Measurements from ENCODE around the gene TECPR1.

Gene TECPR1

DNA sequence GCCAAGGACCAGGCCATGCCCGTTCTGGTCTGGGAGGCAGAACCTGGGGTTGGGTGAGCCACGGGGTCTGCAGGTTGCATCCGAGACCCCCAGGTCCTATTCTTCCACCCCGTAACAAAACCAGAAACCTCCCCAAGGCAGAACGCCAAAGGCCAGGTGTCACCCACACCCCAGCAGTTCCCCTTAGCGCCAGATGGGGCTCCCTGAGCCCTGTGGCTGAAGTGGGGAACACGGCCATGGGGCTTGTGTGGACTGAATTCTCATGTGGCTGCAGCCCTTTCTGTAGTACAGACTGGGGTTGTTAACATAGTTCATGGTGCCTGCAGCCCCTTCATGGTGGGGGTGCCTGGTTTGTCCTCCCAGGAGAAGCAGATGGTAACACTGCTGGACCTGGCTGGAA is 39.7 kb upstream of the TECPR1 start:
- no peak for DNase-seq (ENCODE audit: low read depth in 1 of 2, low spot score in 1 of 2)
- TF ChIP-seq, protein P1, sequence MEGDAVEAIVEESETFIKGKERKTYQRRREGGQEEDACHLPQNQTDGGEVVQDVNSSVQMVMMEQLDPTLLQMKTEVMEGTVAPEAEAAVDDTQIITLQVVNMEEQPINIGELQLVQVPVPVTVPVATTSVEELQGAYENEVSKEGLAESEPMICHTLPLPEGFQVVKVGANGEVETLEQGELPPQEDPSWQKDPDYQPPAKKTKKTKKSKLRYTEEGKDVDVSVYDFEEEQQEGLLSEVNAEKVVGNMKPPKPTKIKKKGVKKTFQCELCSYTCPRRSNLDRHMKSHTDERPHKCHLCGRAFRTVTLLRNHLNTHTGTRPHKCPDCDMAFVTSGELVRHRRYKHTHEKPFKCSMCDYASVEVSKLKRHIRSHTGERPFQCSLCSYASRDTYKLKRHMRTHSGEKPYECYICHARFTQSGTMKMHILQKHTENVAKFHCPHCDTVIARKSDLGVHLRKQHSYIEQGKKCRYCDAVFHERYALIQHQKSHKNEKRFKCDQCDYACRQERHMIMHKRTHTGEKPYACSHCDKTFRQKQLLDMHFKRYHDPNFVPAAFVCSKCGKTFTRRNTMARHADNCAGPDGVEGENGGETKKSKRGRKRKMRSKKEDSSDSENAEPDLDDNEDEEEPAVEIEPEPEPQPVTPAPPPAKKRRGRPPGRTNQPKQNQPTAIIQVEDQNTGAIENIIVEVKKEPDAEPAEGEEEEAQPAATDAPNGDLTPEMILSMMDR (IDR thresholded peaks at IDR 0.05; ENCODE audit: insufficient read depth, low read length), result no peak
- TF ChIP-seq GABPA (IDR thresholded peaks at IDR 0.05; ENCODE audit: low read depth) (no peak), REST (IDR thresholded peaks at IDR 0.05; ENCODE audit: insufficient replicate concordance, low read depth) (no peak), SPI1 (IDR thresholded peaks at IDR 0.05; ENCODE audit: borderline replicate concordance, low read depth) (no peak), POLR2AphosphoS5 (IDR thresholded peaks at IDR 0.05; ENCODE audit: low read depth) (no peak)
- Histone ChIP-seq H3K27ac (replicated peaks) (no peak overlapping the region), H3K27me3 (ENCODE audit: insufficient read depth, poor library complexity, severe bottlenecking) (no peaks in the 10 kb centered on the region), H3K4me3 (replicated peaks; ENCODE audit: insufficient read depth, low read length) (no peak overlapping the region)

GRCh38 chr7:98289333-98289875 is 37.4 kb upstream of the TECPR1 start:
- TF ChIP-seq, protein P1 (IDR thresholded peaks at IDR 0.05; ENCODE audit: insufficient read depth, low read length), result no peak
- TF ChIP-seq SPI1 (IDR thresholded peaks at IDR 0.05; ENCODE audit: borderline replicate concordance, low read depth) (no peak), REST (IDR thresholded peaks at IDR 0.05; ENCODE audit: insufficient replicate concordance, low read depth) (no peak), GABPA (IDR thresholded peaks at IDR 0.05; ENCODE audit: low read depth) (no peak), POLR2AphosphoS5 (IDR thresholded peaks at IDR 0.05; ENCODE audit: low read depth) (no peak)
- Histone ChIP-seq H3K27me3 (ENCODE audit: insufficient read depth, poor library complexity, severe bottlenecking) (no peaks in the 10 kb centered on the region), H3K27ac (replicated peaks) (no peak overlapping the region), H3K4me3 (replicated peaks; ENCODE audit: insufficient read depth, low read length) (no peak overlapping the region)
- DNase-seq (ENCODE audit: low read depth in 1 of 2, low spot score in 1 of 2), result no peak

- H3K4me3 ChIP-seq (replicated peaks; ENCODE audit: insufficient read depth, low read length), result no peak overlapping the region
- H3K27ac ChIP-seq (replicated peaks), result no peak overlapping the region
- peak in 1 of 2 experiments; percentile 9 for DNase-seq (ENCODE audit: low read depth in 1 of 2, low spot score in 1 of 2)
- H3K27me3 ChIP-seq (ENCODE audit: insufficient read depth, poor library complexity, severe bottlenecking), result no peaks in the 10 kb centered on the region
- TF ChIP-seq REST (IDR thresholded peaks at IDR 0.05; ENCODE audit: insufficient replicate concordance, low read depth) (no peak), POLR2AphosphoS5 (IDR thresholded peaks at IDR 0.05; ENCODE audit: low read depth) (peak; percentile 31; the same call in 1 of the 2 replicates), SPI1 (IDR thresholded peaks at IDR 0.05; ENCODE audit: borderline replicate concordance, low read depth) (peak; percentile 47; the same call in 1 of the 2 replicates)
These were observed 36.2 kb upstream of the TECPR1 start for GRCh38 chr7:98288064-98288823.
